HG03060 (cell line): Measurements from ENCODE around the gene GNAQ.
"Not testable (repeated sequence)": the region's sequence is repeated elsewhere in the genome, so short reads cannot be mapped to it uniquely, and the experiment has no call there.

Experiments used
- ATAC-seq: cut with Tn5 transposase; IDR thresholded peaks from one replicate; pipeline ENCODE4 v1.9.1; 2021; ENCODE audit warnings: low read depth, moderate number of reproducible peaks; ENCODE audit not compliant: unreplicated experiment

Gene GNAQ

DNA sequence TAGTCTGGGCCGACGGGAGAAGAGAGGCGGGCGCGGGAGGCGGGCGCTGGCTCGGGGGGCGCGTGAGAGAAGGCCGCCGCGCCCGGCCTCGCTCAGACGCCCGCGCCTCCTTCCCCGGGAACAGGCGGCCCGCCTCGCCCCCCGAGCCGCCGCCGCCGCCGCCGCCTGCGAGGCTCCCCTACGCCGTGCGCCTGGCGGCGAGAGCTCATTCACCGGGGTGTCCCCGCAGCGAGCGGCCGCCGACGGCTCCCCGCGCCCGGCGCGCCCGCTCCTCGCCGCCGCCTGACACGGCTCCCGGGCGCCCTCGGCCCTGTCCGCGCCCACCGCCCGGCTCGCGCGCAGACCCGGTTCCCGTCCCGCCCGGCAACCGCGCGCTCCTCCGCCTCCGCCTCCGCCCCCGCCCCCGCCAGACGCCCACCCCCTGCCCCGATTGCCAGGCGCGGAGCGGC is at the start of gene GNAQ:
Gene GNAQ, minus strand, starts transcription at position 368 of the 449 bp plus-strand sequence. CDS start 576 bp downstream, outside the sequence.
- ATAC-seq = no peak

DNA sequence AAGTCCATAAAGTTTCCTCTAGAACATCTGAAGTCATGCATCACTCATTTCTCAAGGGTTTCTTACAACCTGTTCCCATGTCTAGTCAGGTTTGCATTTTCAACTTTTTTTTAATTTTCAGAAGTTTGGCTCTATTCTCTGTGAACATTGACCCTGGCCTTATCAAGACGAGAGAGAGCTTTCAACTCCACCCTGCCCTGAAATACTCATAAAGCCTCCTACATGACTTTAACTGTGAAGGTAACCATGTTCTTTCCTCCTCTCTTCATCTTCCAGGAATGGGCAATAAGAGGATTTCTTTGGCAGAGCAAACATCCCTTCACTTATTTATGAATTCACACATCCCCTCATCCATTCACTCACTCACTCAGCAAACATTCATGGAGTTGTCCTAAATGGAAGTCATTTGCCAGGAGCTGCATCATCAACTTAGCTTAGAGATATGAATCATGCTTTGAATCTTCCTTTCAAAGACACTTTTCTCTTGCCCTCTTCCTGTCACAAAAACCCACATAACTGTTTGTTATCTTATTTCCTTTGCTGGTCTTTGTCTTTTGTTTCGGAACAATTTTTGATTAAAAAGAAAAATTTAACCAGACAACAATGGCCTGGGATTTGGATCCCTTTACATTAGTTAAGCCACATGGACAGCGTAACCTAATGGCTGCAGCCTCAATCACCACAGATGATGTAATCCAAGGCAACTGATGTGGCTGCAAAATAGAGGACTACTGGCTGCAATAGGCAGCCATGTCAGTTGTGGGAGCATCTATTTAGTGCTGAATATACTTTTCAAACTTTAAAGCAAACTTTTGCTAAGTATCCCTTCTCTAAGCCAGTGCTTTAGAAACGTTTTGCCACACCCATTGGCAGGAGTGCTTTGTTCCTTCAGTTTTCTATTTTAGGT is 43.0 kb upstream of the GNAQ start:
- ATAC-seq = no peak

DNA sequence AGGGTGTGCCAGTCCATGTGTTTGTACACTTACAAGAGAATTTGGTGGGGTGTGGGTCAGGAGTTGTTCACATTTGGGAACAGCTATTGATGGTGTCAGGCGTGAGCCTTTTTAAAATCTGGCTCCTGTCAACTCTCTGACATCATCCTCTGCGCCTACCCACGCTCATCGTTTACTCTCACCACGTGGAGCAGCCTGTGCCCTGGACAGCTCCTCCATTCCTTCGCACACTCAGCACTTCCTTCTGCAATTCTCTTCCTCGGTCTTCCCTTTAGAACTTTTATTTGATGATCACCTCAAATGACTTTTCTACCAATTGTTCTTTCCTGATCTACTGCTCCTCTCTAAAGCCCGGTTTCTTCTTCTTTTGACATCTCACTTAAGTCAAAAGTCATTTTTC is 42.1 kb upstream of the GNAQ start:
- no peak for ATAC-seq

DNA sequence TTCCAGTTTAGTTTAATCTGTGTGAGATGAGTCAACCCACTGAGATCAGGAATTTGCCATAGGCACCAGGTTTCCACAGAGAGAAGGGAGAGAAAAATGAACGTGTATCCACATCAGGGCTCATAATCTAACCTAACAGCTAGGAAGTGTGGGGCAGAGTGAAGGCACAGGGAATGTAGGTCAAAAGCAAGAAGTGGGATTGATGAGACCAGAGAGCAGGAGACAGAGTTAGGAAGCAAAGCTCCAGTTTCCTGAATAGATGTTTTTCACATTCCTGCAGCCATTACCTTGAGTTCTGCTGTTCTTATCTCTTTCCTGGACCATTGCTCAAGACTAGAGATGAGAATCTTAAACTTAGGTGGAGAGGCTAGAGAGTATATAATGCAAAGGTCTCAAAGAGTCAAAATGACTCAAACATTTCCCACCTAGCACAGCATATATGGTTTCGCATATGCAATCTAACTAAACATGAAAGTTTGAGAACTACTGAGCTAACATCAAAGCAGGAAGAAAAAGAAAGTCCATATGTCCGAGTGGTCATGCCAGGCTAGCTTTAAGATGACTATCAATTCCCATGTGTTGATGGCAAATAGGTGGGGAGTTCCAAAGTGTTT is 41.1 kb upstream of the GNAQ start:
- ATAC-seq = no peak

DNA sequence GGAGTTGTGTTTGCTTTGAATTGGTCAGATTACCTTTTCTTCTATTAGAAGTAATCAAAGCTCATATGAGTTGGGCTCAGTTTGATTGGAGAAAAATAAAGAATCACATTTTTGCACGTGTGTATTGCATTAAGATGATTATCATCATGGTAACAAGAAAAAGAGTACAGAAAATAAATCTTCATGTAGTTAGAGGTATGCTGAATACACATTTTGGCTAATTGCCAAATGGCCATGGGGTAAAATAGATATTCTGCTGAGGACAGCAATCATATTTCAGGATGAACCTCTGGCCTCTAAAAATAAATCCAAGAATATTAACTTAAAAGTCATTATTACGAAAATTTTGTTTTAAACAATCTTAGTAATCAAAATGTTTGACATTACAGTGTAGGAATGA is 38.9 kb upstream of the GNAQ start:
- ATAC-seq = no peak

DNA sequence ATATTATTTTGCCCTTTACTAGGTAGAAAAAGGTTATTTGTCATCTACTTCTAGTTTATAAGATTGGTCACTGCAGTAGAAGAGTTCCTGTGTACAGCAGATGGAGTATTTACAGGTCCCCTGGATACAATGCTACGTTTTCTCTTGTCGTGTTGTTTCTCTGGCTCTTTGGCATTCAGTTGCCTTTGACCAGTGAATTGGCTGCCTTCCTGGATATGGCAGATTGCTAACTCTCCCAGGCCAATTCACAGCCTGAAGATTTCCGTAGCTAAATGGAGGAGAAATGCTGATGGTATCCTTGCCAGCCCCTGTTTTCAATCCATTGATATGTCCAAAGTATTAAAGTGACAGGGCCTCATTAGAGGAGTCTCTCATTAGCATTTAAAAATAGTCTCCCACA is 32.5 kb upstream of the GNAQ start:
- ATAC-seq = no peak

DNA sequence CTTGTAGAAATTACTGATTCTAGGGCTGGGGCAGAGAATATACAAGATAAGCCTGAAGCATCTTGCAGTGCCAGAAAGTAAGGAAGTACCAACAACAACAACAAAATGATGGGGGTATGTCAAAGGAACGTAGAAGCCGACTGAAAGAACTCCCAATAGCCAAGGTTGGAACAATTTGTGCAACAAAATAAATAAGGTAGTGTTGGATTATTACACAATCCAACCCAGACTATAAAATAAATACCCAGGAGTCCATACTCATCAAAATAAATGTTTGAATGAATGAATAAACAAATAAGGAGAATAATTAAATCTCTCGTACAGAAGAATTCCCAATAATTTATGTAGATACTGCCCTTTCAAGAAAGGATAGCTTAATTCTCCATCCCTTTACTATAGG is 31.1 kb upstream of the GNAQ start:
- ATAC-seq = no peak

DNA sequence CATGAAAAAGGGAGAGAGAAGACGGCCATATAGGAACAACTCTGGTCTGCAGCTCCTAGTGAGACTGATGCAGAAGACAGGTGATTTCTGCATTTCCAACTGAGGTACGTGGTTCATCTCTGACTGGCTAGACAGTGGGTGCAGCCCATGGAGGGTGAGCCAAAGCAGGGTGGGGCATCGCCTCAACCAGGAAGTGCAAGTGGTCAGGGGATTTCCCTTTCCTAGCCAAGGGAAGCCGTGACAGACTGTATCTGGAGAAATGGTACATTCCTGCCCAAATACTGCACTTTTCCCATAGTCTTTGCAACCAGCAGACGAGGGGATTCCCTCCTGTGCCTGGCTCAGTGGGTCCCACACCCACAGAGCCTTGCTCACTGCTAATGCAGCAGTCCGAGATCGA is 22.6 kb upstream of the GNAQ start:
- not testable (repeated sequence) for ATAC-seq

DNA sequence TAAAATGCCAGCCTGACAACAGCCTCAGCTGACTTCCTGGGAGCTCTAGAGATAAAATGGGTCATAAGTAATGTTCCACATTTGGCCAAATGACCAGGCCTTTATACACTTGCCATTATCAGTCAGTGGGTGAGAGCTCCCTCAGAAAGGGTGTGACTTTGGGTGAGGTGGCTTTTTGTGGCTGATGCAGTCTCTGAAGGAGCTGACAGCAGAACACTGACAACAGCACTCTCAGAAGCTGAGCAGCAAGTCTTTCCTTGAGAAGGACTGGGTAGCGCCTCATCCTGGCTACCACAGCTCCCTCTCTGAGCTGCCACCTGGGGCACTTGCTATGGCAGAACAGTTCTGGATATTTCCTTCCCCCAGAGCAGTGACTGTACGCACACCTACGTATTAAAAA is 22.0 kb upstream of the GNAQ start:
- ATAC-seq = no peak

DNA sequence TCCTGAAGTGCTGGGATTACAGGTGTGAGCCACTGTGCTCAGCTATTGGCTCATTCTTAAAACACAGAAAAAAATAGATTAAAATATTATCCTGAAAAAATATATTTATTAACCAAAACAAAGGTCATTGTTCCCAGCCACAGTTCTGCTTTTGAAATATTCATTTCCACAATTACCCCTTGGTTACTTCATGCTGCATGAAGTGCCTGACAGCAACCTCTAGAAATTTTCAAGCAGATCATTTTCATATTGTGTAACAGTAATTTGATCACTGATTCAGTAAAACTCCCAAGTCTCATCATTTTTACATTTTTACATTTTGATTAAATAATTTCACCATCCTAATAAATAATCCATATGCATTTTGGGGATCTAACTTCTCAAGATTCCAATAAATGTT is 18.8 kb upstream of the GNAQ start:
- ATAC-seq = no peak

DNA sequence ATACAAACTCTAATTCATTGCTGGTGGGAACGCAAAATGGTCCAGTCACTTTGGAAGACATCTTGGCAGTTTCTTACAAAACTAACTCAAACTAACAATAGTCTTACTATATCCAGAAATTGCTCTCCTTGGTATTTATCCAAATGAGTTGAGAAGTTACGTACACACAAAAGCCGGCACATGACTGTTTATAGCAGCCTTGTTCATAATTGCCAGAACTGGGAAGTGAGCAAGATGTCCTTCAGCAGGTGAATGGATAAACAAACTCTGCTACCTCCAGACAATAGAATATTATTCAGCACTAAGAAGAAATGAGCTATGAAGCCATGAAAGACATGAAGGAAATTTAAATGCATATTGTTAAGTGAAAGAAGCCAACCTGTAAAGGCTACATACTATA is 17.9 kb upstream of the GNAQ start:
- no peak for ATAC-seq

DNA sequence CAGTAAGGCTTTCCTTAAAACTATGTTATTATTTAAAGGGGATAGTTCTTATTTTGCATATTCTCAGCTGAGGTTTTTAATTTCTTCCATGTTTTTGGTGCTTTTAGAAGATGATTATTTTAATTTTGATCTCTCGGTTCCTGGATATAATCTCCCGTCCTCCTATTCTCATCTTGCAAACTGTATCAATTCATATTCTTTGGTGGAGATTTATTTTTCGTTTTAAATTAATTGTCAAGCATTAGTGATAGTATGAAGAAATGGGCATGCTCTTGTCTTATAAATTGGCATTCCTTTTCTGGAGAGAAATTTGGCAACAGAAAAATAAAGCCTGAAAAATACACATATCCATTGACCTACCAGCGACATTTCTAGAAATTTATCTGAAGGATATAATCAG is 15.5 kb upstream of the GNAQ start:
- ATAC-seq = no peak

DNA sequence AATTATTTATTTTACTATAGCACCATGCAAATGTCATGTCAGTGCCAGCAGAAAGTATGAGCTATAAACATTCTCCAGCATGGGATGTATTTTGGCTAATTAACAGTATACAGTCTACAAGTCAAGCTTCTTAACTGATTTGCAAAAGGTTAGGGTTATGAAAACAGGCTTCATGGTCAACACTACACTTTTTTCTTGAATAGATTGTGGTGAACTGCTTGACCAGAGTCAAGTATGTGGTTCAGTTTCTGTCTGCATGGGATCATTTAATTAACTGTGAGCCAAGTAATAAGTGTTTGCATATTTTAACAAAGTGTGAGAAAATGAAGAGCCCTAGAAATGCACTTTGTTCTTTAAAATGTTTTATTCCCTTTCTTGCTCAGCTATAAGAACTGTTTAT is 14.5 kb upstream of the GNAQ start:
- no peak for ATAC-seq

DNA sequence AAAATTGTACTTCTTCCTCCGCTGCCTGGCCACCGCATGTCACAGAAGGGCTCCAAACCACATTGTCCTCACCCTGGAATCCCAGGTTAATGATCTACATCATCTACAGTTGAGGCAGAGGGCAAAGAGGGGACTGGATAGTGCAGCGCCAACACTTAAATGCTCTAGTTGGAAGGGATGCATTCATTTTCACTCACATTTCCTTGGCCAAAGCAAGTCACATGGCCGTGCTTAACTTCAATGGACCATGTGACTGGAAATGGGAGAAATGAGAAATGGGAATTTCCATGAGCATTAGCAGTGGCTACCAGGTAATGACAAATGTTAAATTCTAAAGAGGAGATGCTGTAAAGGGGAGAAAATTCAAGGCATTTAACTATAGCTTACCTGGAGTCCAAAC is 13.3 kb upstream of the GNAQ start:
- ATAC-seq = no peak

DNA sequence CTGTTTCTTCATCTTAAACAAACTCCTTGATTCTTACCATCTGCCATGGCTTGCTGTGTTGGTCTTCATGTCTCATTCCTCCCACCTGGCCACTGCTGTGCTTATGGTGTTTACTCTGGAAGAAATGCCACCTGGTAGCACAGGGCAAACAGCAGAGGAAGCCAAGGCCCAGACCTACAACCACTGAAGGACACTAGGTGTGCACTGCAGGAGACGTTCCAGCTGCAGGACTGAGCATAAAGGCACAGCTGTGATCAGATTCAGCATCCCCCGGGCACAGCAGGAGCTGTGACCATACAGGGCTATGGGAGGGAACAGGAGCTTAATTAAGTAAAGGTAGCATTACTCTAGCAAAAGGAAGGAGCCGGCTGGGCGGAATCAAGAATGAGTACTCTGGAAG is 12.6 kb upstream of the GNAQ start:
- no peak for ATAC-seq

DNA sequence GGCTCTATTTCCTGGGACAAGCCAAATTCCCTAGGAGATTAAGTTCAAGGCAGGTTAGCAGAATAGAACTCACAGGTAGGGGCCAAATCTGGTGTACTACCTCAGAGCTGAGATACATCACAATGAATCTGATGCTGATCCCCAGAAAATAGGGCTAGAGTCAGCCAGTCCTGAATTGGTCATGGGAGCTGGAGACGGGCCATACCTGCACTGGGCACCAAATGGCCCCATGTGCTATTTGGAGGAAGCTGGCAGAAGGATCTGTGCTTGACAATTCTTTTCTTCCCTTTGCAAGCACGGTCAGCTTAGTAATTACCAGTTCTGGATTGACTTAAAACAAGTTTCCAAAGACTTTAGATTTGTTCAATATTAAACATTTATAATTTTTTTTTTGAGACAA is 10.4 kb upstream of the GNAQ start:
- ATAC-seq = no peak

DNA sequence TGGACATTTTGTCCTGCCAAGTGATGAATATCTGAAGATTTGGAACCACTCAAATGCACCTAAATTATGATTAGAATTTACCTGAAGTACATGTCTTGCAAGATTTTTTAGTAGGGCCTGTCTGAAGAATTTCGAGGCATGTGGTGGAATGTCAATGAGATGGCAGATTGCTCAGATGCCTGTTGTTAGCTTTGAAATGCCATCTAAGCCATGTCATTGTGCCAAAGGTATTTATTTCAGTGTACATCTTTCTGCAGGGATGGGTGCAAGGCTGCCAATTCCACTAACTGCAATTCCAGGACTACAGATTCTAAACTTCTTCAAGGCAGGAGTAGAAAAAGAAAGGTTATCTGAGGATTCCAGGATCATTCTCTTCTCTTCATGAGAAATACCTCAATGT is 9.1 kb upstream of the GNAQ start:
- no peak for ATAC-seq

DNA sequence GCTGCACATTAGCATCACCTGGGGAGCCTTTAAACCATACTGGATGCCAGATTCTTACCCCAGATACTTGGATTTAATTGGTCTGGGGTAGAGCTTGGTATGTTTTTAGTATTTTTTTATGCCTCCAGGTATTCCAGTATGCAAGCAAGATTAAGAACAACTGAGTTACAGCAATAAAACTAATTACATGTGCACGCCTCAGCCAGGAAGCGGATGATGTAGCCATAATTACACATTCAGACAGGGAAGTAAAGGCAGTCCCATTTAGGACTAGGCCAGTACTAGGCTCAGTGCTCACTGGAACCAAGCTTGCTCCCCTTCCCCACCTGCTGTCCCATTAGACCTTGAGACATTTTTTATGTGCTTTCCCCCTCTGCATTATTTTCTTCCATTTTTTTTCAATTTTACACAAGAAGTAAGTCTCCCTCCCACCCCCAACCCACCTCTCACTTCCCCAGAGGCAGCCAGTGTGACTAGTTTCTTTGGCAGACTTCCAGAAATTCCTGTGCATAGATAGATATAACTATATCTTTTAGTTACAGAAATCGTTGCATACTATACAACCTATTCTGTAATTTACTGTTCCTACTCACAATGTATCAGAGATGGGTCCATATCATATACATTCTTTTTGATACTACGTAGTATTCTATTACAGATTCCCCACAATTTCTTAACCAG is 7.1 kb upstream of the GNAQ start:
- no peak for ATAC-seq

DNA sequence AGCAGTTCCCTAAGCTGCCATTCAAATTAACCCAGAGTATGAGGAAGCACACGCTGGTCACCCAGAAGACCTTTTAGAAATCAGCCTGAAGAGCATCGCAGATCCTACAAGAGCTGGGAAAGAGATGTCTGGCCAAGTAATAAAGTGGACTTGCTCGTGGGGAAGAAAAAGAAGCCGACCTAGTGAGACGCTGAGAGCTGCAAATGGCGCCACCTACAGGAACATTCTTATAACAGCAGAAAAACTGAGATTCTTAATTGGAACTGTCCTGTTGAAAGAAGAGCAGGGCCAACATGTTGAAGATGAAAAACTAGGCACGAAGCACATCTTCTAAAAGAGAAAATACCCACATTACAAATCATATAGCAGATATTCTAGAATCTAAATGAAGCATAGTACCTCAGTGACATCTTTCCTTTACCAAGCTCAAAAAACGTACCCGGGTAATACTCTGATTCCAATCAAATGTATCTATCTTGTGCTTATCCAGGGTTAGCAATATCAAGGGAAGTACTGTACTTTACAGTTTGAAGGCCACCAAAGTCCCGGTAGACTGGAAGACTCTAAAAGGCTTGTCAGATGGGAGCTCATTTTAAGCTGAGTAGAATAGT is 3.9 kb upstream of the GNAQ start:
- ATAC-seq = no peak

DNA sequence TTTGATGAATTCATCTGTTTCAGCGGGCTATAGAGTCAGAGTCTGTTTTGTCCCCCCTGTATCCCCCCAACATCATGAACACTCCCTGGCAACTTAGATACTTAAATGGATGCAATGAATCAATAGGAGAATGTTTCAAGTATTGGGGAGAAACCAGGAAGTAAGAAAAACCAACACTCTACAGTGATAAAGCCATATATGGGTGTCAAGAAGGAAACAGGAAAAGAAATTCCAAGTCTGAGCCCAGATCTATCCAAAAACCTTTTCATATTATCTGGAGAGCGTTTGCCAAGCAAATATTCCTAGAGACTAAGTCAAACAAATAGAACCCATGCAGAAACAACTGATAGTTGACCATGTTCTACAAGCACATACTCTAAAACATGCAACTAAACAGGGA is 2.3 kb upstream of the GNAQ start:
- no peak for ATAC-seq
